ENCODE results near the gene MYO1C. TPM values are rescaled to one million over a fixed set of nuclear protein-coding genes. Genes with fewer than 3 reads are reported as not detected.
"Not testable (repeated sequence)": the region's sequence is repeated elsewhere in the genome, so short reads cannot be mapped to it uniquely, and the experiment has no call there.

Gene MYO1C
- total RNA-seq, 2 donors from 2014 or later = 175 to 184 TPM

DNA sequence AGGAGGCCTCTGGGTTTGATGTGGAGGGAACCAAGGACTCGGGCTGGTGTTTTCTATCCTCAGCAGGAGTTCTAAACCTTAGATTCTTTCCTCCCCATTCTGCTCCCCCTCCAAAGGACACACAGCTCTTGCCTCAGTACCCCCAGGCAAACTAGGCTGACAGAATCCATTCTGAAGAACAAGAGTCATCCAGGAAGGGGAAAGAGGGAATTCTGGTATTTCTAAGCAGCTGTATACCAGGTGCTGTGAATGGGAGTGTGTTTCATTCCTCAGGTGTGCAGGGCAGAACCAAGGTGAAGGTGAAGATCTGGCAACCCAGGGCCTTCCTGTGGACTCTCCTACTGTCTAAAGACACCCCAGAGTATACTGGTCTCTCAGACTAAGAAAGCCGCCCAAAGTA lies 19.9 kb upstream of the MYO1C start:
- DNase-seq (no peak), ATAC-seq (no peak)
- intact Hi-C loops (cut with DNase I) = loop anchor here (2.0 to 10.0 kb wide), 4 partner anchors 20 to 238 kb away; partner anchors contain the start of genes BHLHA9 (in 1 of the 2), CRK (in 1 of the 2), MYO1C (in 1 of the 2) and TRARG1 (in 1 of the 2)

DNA sequence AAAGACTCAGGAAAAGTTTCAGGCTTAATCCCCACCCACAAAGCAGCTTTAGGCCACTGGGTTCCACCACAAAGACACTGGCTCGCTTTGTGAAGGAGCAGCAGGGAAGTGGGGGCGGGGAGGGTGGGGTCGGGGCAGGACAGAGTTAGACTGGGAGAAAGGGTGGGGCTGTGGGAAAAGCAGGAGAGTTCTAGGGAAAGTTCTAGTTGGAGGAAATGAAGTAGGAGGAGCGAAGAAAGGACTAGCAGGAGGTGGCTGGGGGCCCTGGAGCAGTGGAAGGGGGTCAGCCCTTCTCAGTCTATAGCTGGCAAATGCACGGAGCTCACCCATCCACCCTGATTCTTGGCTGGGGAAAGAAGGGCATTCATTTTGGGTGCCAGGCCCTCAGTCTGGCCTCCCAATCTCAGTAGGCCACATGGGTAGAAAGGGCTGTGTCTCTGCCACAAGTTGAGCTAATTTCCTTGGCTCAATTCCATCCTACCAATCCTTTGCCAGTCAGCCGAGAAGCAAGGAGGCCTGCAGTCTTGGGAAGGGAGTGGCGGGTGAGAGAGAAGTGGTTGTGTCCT lies 19.4 kb upstream of the MYO1C start:
- ATAC-seq (peak; percentile 2 to 3), DNase-seq (peak; percentile 51)
- intact Hi-C loops (cut with DNase I) = loop anchor here (2.0 to 10.0 kb wide), 4 partner anchors 19 to 237 kb away; partner anchors contain the start of genes BHLHA9 (in 1 of the 2), CRK (in 1 of the 2), MYO1C (in 1 of the 2) and TRARG1 (in 1 of the 2)

DNA sequence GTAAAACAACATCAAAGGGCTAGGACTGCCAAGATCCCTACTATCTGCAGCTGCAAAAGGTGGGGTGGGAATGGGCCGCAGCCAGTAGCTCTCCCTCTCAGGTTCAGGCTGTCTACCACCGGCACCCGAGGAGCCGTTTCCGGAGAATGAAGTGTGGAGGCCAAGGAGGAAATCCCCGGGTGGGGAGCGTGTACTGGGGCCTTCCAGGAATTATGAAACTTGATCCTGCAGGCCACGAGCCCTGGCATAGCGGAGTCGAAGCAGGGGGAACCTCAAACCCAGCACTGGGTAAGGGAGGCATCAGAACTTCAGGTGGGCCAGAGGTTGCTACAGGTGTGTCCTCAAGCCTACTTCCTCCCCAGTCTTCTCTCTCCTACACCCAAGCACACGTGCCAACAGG lies 18.8 kb upstream of the MYO1C start:
- peak; percentile 8 to 38 for ATAC-seq
- peak; percentile 75 for DNase-seq
- intact Hi-C loops (cut with DNase I) = loop anchor here (10.0 kb wide), 3 partner anchors 56 to 236 kb away; partner anchors contain the start of genes BHLHA9 (in 1 of the 2), CRK (in 1 of the 2) and TRARG1 (in 1 of the 2)

DNA sequence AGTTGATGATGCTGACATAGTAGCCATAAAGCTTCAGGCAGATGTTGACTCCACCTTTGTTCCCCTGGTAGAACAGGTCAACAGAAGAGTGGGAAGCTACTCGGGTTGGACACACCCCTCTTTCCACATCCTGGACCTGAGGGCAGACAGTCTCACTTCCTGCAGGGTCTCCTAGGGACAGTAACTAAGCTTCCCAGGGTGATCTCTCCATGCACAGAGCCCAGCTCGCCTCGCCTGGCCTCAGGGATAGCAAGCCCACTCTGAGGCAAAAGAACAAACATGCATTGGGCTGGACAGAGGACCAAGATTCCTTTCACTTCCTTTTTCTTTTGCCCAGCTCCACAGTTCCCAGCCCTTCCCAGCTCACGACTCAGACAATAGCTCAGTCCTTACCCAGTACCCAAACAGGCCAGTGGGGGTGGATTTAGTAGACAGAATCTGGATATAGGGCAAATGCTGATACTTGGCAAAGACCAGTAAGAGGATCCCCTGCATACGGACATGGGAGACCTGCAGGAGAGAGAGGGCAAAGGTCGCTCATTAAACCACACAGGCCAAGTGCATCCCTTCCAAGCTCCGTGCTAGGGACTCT lies 16.9 kb upstream of the MYO1C start:
- DNase-seq = no peak
- no peak for ATAC-seq
- intact Hi-C loops (cut with DNase I) = no loop called here

DNA sequence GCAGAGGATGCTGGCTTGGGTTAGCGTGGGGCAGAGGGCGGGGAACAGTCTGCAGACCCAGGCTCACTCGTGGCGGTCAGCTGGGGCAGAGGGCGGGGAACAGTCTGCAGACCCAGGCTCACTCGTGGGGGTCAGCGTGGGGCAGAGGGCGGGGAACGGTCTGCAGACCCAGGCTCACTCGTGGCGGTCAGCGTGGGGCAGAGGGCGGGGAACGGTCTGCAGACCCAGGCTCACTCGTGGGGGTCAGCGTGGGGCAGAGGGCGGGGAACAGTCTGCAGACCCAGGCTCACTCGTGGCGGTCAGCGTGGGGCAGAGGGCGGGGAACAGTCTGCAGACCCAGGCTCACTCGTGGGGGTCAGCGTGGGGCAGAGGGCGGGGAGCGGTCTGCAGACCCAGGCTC lies 16.2 kb upstream of the MYO1C start:
- intact Hi-C loops (cut with DNase I); DNase-seq; ATAC-seq: not testable (repeated sequence)

DNA sequence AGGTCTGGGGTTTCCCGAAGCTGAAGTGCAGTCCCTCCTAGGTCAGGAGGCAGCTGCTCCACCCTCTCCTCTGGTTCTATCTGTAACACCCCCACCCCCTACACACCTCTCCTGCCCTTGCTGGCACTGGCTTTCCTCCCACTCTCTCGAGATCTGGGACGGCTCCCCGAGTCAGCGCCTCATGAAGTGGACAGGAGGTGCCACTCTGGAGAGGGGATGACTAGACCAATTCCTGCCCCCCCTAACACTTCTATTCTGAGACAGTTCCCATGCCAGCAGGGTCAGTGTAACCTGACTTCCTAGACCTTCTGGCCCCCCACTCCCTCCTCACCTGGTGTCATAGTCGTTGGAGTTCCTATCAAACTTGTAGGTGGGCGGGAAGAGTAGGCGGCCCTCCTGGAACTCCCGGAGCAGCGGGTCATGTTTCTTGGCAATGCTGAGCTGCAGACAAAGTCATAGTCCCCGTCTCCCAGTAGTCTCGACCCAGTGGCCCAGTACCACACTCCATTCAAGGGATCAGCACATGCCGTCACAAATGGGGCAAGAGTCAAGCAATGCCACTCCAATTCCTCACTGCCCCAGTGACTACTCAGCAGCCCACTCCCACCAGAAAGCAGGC lies 14.3 kb upstream of the MYO1C start:
- DNase-seq = peak; percentile 61
- intact Hi-C loops (cut with DNase I) = no loop called here
- ATAC-seq = peak; percentile 82 to 86

DNA sequence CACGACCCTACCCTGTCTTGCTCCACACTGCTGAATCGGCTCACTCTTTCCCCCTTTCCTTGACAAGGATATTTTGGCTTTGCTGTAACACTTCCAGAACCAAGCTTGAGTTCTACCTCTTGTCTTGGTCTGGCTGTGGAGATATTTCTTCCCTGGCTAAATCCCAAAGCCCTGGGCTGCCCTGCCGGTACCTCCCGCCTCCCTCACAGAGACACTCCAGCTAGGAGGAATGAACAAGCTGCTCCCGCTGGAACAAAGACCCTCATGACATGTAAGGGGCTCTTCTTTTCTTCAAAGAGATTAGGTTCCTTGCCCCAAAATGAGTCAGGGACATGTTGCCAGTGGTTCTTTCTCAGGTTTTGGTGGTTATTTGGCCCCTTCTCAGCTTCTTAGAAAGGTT lies 13.1 kb upstream of the MYO1C start:
- intact Hi-C loops (cut with DNase I) = no loop called here

DNA sequence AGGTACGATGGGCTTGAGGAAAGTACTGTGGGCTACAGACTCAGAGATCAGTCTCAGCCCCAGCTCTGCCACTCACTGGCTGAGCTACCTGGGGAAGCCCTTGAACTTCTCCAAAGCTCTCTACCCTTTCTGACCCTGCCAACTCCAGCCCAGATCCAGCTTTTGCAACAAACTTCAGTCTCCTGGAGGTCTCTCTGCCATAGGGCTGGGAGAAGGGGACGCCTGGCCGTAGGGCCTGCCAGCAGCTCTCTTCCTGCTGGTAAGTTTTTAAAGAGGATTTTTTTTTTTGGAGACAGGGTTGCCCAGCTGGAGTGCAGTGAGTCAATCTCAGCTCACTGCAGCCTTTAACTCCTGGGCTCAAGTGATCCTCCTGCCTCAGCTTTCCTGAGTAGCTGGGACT lies 12.4 kb upstream of the MYO1C start:
- DNase-seq = no peak
- ATAC-seq = no peak
- intact Hi-C loops (cut with DNase I) = no loop called here

More for the DNA sequence above, 13.1 kb upstream of the MYO1C start:
- DNase-seq = no peak
- peak in 1 of 2 donors; percentile 23 for ATAC-seq

DNA sequence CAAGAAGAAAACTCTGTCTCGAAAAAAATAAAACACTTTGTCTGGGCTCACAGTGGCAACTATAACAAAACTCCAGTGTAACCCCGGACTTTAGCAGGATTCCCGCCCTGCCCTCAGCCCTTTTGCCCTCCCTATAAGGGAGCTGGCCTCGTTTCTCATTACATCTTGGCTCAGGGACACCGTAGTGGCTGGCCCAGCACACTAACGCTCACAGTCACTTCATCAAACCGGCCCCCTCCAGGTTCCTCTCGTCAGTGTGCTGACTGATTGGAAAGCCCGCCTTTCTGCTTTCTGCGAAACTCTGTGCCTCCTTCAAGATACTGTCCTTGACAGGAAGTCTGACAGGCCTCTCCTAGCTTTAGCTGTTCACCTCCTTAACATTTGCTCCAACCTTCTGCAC lies 11.2 kb upstream of the MYO1C start:
- DNase-seq (no peak), ATAC-seq (no peak)
- intact Hi-C loops (cut with DNase I) = no loop called here

DNA sequence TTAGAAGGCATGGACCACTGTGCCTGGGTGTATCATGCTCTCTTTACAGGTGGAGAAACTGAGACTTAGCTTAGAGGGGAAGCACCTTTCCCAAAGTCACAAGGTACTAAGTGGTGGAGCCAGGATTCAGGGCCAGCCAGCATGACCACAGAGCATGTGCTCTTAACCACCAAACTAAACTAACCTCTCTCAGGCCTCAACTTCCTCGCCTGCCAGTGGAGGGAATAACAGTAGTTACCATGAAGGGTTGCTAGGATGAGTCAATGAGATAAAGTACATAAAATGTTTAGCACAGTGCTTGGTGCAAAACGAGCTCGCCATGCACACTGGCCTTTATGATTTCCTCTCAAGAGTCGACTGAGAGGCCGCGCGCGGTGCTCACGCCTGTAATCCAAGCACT lies 6.4 kb upstream of the MYO1C start:
- ATAC-seq = peak in 1 of 2 donors; percentile 17
- intact Hi-C loops (cut with DNase I) = no loop called here
- DNase-seq = no peak

DNA sequence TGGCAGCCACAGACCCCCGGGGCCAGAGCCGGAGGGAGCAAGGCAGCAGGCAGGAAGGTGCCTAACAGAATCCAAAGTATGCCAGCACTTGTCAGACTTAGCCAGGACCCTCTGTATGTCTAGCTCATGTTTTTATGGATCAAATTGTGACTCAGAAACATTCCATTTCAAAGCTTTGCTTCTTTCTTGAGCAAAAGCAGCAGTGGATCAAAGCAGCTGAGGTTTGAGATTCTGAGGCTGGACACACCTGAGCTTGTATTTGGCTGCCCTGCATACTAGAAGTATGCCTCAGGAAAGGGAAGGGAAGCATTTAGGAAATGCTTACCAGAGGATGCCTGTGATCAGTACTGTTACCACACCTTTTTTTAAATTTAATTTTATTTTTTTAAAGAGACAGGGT lies 5.7 kb upstream of the MYO1C start:
- ATAC-seq (no peak), DNase-seq (no peak)
- intact Hi-C loops (cut with DNase I) = no loop called here

DNA sequence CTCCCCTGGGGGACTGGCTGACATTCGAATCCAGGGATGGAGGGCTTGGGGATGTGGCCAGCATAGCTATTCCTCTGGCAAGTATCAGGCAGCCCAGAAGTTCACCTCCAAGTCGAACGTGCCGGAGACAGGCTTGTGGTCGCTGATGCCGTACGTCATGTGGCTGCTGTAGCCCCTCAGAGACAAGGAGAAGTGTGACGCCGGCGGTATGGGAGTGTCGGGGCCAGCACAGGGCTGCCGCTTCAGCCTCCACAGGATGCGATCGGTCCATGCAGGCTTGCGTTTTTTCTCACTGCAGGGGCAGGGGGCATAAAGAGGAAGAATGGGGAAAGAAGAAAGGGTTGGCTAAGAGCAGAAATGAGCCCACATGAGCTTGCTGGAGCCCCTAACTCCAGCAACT lies 5.3 kb upstream of the MYO1C start:
- ATAC-seq (no peak), DNase-seq (no peak)
- intact Hi-C loops (cut with DNase I) = no loop called here

DNA sequence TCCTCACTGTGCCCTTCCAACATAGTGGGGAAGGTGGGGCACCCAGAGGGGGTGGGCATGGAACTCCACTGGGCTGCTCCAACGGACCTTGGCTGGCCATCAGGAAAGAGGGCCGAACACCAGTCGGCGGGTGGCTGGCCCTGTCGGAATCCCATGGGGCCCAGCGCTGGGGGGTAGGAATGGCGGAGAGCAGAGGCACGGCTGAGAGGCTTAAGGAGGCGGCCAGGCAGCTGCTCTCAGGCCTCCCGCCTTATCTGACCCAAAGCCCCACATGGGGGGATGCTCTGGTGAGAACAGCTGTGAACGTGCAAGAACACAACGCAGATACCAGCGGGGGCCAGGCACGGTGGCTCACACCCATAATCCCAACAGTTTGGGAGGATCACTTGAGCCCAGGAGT lies 4.4 kb upstream of the MYO1C start:
- ATAC-seq = no peak
- intact Hi-C loops (cut with DNase I) = no loop called here
- DNase-seq = no peak

DNA sequence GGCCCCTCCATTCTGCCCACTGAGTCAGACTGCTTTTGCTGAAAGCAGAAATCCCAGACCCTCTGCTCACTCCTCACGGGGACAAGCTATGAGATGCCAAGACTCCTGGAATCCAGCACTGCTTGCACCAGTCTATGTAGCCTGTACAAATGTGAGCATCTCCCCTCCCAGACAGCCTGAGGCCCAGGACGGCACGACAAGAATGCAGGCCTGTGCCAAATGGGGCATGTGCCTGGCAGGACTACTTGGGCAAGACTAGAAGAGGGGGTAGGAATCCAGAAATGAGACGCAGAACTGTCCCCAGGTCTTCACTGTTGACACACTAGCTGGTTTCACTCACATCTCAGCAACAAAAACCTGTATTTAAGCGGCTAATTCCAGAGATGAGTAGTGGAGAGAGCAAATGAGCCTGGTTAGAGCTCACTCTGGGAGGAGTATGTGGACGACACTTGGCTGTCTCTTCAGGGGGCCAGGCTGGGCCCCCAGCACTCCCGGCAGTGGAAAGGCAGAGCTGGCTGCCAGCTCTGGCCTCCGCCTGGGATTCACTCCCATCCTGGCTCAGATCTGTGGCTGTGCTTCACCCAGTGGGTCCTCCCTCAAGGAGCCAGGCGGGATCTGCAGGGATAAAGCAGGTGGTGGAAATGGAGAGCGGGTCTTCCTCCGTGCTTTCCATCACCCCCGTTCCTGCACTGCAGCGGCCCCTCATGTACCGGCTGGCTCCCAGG lies 2.9 kb upstream of the MYO1C start:
- DNase-seq (peak; percentile 63), ATAC-seq (peak; percentile 20 to 60)
- intact Hi-C loops (cut with DNase I) = no loop called here

DNA sequence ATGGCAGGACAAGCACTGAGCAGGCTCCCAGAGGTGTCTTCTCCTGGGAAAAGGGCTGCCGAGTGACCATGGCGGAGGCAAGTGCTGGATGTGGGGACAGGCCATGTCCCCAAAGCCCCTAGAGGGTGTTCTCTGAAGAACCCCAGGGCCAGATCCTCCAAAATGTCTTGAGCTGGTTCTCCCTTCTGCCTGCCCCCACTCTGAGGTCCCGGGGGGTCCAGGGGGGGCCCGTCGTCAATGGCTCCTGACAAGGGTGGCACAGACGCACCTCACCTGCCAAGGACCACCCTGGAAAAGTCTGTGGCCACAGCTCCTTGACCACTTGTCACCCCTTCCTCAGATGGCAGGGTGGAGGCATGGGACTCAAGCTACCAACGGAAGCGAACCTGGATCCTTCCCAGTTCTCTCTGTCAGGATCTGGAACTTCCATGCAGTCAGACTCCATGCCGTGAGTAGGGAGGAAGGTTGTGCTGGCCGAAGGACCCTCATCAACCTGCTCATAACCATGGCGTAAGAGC lies 2.3 kb upstream of the MYO1C start:
- ATAC-seq (no peak), DNase-seq (no peak)
- intact Hi-C loops (cut with DNase I) = no loop called here

DNA sequence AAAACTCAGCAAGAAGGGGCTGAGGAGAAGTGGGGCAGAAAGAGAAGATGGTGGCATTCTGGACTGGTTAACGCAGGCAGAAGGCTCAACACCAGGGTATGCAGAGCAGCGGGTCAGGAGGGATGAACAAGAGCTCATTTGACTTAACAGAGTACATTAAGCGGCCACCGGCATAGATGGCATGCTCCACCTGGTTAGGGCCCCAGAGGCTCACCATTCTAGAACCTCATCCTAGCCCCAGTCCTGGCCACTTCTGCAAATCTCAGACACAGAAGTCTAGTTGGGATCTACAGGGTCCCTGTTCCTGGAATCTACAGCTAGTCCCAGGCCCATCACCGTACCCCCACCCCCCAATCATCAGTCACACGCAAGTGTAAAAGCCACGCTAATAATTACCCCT lies 1.7 kb upstream of the MYO1C start:
- intact Hi-C loops (cut with DNase I) = no loop called here
- ATAC-seq = no peak

DNA sequence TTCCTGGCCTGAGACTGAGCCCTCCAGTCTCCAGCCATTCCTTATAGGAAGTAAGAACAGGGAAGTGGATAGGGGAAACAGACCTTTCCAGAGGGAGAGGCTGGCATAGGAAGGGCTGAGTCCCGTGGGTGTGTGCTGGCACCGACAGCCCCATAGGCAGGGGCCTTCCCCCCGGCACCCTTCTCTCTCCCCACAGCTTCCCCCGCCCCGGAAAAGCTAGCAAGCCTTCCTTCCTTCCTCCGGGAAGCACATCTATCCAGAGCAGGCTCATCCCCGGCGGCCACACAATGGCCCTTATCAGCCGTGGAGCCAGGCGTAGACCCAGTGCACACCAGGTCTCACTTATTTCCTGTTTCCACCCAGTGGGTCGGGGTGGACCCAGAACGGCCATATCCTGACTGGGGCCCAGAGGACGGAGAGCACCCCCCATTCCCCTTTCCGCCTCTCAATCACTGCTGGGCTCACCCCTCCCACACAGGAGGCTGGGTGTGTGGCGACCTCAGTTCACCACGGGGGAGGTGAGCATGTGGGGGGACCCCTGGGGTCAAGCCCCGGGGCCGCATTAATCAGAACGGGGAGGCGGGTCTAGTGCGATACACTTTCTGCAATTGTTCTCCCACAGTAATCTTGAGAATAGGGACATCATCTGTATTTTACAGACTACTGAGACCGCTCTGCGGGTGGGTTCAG lies 950 bp upstream of the MYO1C start:
- ATAC-seq (peak in 1 of 2 donors; percentile 38), DNase-seq (peak; percentile 83)
- intact Hi-C loops (cut with DNase I) = loop anchor here in 1 of 2 donors (2.0 kb wide), 1 partner anchor 19 kb away; no protein-coding TSS in a partner anchor

More for the DNA sequence above, 1.7 kb upstream of the MYO1C start:
- no peak for DNase-seq

DNA sequence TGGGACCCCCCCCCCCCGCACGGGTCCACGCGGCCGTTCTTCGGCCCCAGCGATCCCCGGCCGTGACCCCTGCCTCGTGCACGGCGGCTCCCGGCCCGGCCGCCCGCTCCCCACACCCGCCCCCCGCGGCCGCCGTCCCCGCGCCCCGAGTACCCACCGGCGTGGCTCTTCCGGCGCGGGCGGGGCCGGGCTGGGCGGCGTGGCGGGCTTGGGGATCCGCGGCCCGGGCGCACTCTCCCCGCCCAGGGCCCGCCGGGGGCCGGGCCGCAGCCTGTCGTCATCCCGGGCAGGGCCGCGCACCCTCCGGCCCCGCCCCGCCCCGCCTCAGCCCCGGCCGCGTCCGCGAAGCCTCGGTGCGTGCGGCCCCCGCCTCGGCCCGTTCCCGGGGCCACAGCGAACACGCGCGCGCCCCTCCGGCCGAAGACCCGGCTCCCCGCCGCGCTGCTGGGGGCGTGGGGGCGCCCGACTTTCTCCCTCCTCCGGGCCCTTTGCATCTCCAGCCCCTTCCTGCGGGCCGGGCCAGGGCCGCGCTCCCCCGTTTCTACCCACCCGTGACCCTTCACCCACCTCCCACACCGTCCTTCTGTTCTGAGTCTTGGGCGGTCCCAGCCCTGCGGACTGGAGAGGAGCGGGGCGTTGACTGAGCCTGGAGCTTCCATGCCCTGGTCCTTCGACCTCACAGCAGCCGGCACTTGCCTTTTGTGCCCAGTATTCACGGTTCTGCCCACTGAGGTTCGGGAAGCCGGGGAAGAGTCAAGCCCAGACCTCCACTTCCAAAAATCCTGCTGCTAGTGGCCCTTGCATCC lies 840 bp downstream of the MYO1C start:
- peak; percentile 46 to 64 for ATAC-seq
- peak; percentile 81 for DNase-seq
- intact Hi-C loops (cut with DNase I) = loop anchor here in 1 of 2 donors (2.0 kb wide), 1 partner anchor 21 kb away; no protein-coding TSS in a partner anchor

All from left cardiac atrium (tissue), 4 donors.